Measurements from ENCODE around the gene TM7SF2.

GRCh38 chr11:65120831-65121230 lies 9.2 kb downstream of the TM7SF2 start:
- no peak for TF ChIP-seq CTCF (conservative IDR thresholded peaks at IDR 0.05)
- no peak for TF ChIP-seq EZH2 (IDR thresholded peaks at IDR 0.05; ENCODE audit: low read depth)
